ENCODE measurements around the gene RNF227. TPM values are rescaled to one million over a fixed set of nuclear protein-coding genes. Genes with fewer than 3 reads are reported as not detected.

The RNF227 gene
- total and polyA plus RNA-seq, 8 donors: 1.0 to 9.3 (median 3.4) TPM; not detected in 1

GRCh38 chr17:7885367-7886226 is 30.5 kb downstream of the RNF227 start:
- Histone ChIP-seq H3K4me1 (peaks cover 32 to 85% (median 75%) of the 10 kb centered on the region in 4 donors), H3K4me3 (peak overlapping the region; percentile 78 to 93 (median 84)), H3K27ac (peak overlapping the region; percentile 95 to 98 (median 97)), H3K36me3 (peaks cover 3 to 25% (median 17%) of the 10 kb centered on the region in 4 donors), H3K27me3 (no peaks in the 10 kb centered on the region), H3K9me3 (no peaks in the 10 kb centered on the region)
- intact Hi-C loops (cut with DNase I; ENCODE audit: low total_unique reads): no loop called here
- WGBS, 5 donors: 0 to 2% (median 0%) methylated on average over 18 to 57 of the region's 64 CpGs
- peak; percentile 39 to 82 for DNase-seq
- TF ChIP-seq EP300 (IDR thresholded peaks at IDR 0.05): no peak
- no peak for TF ChIP-seq POLR2AphosphoS5 (IDR thresholded peaks at IDR 0.05)
- no peak for TF ChIP-seq POLR2A (IDR thresholded peaks at IDR 0.05)
- TF ChIP-seq CTCF (IDR thresholded peaks at IDR 0.05): no peak

GRCh38 chr17:7884581-7885366 is 31.3 kb downstream of the RNF227 start:
- WGBS, 5 donors: 0 to 6% (median 1%) methylated on average over 5 to 64 of the region's 100 CpGs
- intact Hi-C loops (cut with DNase I; ENCODE audit: low total_unique reads): no loop called here
- Histone ChIP-seq H3K9me3 (no peaks in the 10 kb centered on the region), H3K27ac (peak overlapping the region; percentile 95 to 98 (median 97)), H3K4me3 (peak overlapping the region; percentile 78 to 93 (median 84)), H3K27me3 (no peaks in the 10 kb centered on the region), H3K4me1 (peaks cover 30 to 84% (median 70%) of the 10 kb centered on the region in 4 donors), H3K36me3 (peaks cover 4 to 26% (median 17%) of the 10 kb centered on the region in 4 donors)
- peak; percentile 28 to 57 for DNase-seq
- TF ChIP-seq POLR2AphosphoS5 (IDR thresholded peaks at IDR 0.05) (no peak), EP300 (IDR thresholded peaks at IDR 0.05) (no peak), POLR2A (IDR thresholded peaks at IDR 0.05) (no peak), CTCF (IDR thresholded peaks at IDR 0.05) (no peak)

DNA sequence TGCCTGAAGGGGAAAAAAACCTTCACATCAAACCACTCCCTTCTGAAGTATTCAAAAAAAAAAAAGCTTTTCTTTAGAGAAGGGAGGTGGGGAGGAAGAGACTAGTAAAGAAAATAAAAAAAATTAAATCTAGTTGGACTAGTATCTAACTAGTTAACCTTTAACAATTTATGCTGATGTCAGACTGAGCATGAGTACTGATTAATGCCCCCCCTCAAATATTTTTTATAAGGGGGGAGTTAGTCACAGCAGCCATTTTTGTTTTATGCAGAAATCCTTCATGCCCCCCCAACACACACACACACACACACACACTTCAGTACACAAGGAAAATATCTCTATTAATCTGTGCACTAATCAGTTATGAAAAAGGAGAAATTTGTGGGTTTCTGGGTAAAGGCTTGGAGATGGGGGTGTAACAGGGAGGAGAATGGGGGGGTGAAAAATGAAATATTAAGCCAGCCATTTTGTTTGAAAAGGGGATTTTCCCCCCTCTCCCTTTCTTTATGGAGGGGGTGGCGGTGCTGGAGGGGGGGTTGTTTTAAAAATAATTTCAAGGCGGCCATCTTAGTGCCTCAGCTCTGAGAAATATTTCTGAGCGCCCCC is 32.2 kb downstream of the RNF227 start:
- no peak for TF ChIP-seq POLR2AphosphoS5 (IDR thresholded peaks at IDR 0.05)
- TF ChIP-seq CTCF (IDR thresholded peaks at IDR 0.05): no peak
- no peak for TF ChIP-seq POLR2A (IDR thresholded peaks at IDR 0.05)
- no peak for TF ChIP-seq EP300 (IDR thresholded peaks at IDR 0.05)
- Histone ChIP-seq H3K27me3 (no peaks in the 10 kb centered on the region), H3K36me3 (peaks cover 4 to 34% (median 21%) of the 10 kb centered on the region in 4 donors), H3K4me1 (peaks cover 21 to 78% (median 61%) of the 10 kb centered on the region in 4 donors), H3K9me3 (no peaks in the 10 kb centered on the region), H3K27ac (peak overlapping the region in 4 of 5 donors; percentile 95 to 98 (median 98)), H3K4me3 (peak overlapping the region; percentile 78 to 93 (median 84))
- DNase-seq: peak in 1 of 2 donors; percentile 83
- WGBS, 5 donors: 0 to 9% (median 5%) methylated on average over 3 of the region's 3 CpGs
- intact Hi-C loops (cut with DNase I; ENCODE audit: low total_unique reads): no loop called here

GRCh38 chr17:7882629-7883028 is 33.5 kb downstream of the RNF227 start:
- 64 to 81% (median 76%) methylated on average over 3 of the region's 3 CpGs for WGBS, 5 donors
- Histone ChIP-seq H3K27ac (peak overlapping the region in 4 of 5 donors; percentile 95 to 98 (median 98)), H3K4me3 (no peak overlapping the region), H3K36me3 (peaks cover 4 to 41% (median 26%) of the 10 kb centered on the region in 4 donors), H3K27me3 (no peaks in the 10 kb centered on the region), H3K9me3 (no peaks in the 10 kb centered on the region), H3K4me1 (peaks cover 8 to 66% (median 49%) of the 10 kb centered on the region in 4 donors)
- DNase-seq: no peak
- no peak for TF ChIP-seq POLR2AphosphoS5 (IDR thresholded peaks at IDR 0.05)
- TF ChIP-seq EP300 (IDR thresholded peaks at IDR 0.05): no peak
- TF ChIP-seq CTCF (IDR thresholded peaks at IDR 0.05): no peak
- TF ChIP-seq POLR2A (IDR thresholded peaks at IDR 0.05): no peak
- intact Hi-C loops (cut with DNase I; ENCODE audit: low total_unique reads): no loop called here

All from stomach (tissue), 9 donors.